K562 (cell line): Measurements from ENCODE around the gene RAD23B. TPM values are rescaled to one million over a fixed set of nuclear protein-coding genes. Genes with fewer than 3 reads are reported as not detected.

Source experiments
- ATAC-seq: fragments of 200-7000 bp; cut with Tn5 transposase; 3 replicates; pipeline ENCODE4 v1.9.1; 2020; ENCODE audit warnings: moderate library complexity
- BruUV-seq: library from RNA; stranded (reverse); fragments of 400-500 nt; replicated peaks from 2 replicates; lab custom pipeline; 2021; lab: Mats Ljungman, UMichigan
- CTCF ChIA-PET: fragments of 300-600 bp; formaldehyde crosslinking; extraction: SDS; loops from one replicate; lab custom pipeline; 2021; ENCODE audit warnings: low intra/inter-chr PET ratio; lab: Yijun Ruan, JAX
- POLR2A ChIA-PET: fragments of 300-600, 350-650 bp; sonication (Branson Sonifier 250); formaldehyde crosslinking; extraction: SDS; loops from one replicate; lab custom pipeline; 2021; ENCODE audit warnings: antibody characterized with exemption, inconsistent platforms; lab: Yijun Ruan, JAX
- DNase-seq, 4 experiments: peaks; one replicate each; pipeline versions ENCODE4 v3.0.0 to v3.0.0-alpha.2; 2011 to 2018; ENCODE audit warnings: low spot score in 3 of 4, mixed read lengths in 3 of 4; ENCODE audit errors: extremely low read depth in 1 of 4
- FAIRE-seq: peaks from 2 replicates; lab custom pipeline; 2011; peaks lifted over from hg19 to GRCh38; lab: Jason Lieb, UNC
- H2AFZ ChIP-seq: 2 replicates; pipeline ENCODE4 v1.6.0; 2011; ENCODE audit warnings: low read depth, low read length, control low read depth, inconsistent platforms
- H3K27ac ChIP-seq: fragments of 200-600 bp; 3 replicates; pipeline ENCODE4 v1.8.0; 2011; ENCODE audit warnings: low read depth, mild to moderate bottlenecking, control low read depth, inconsistent platforms, low read length, moderate library complexity, mixed read lengths; ENCODE audit errors: extremely low read depth
- H3K27me3 ChIP-seq, 2 experiments: fragments of 300-600 bp in 1 of 2; 2 replicates in 1 of 2; 3 replicates in 1 of 2; pipeline versions ENCODE4 v1.6.0 to v1.8.0; 2011; ENCODE audit warnings: inconsistent platforms in 2 of 2, low read length in 2 of 2, mild to moderate bottlenecking in 1 of 2, mixed read lengths in 1 of 2, moderate library complexity in 1 of 2; ENCODE audit not compliant: control insufficient read depth in 2 of 2, insufficient read depth in 2 of 2
- H3K36me3 ChIP-seq: fragments of 300-600 bp; 3 replicates; pipeline ENCODE4 v1.8.0; 2011; ENCODE audit warnings: mild to moderate bottlenecking, low read length, inconsistent platforms; ENCODE audit not compliant: control insufficient read depth, insufficient read depth
- H3K4me1 ChIP-seq, 2 experiments: fragments of 200-600 bp in 1 of 2; replicated peaks in 1 of 2; 2 replicates in 1 of 2; 3 replicates in 1 of 2; pipeline versions ENCODE4 v1.5.1 to v1.8.0; 2011; ENCODE audit warnings: inconsistent platforms in 2 of 2, low read length in 2 of 2, mild to moderate bottlenecking in 1 of 2, mixed read lengths in 1 of 2, moderate library complexity in 1 of 2; ENCODE audit not compliant: control insufficient read depth in 2 of 2, insufficient read depth in 2 of 2
- H3K4me2 ChIP-seq: 2 replicates; pipeline ENCODE4 v1.6.1; 2011; ENCODE audit warnings: low read length, control low read depth, inconsistent platforms, mixed read lengths; ENCODE audit not compliant: insufficient read depth
- H3K4me3 ChIP-seq: fragments of 200-600 bp; sonication (generic), shearing (Covaris generic); 2 replicates; pipeline ENCODE4 v1.5.1; 2016; ENCODE audit warnings: control low read depth, inconsistent platforms
- H3K79me2 ChIP-seq: fragments of 200-600 bp; 3 replicates; pipeline ENCODE4 v1.8.0; 2011; ENCODE audit warnings: low read length, inconsistent platforms; ENCODE audit not compliant: control insufficient read depth, insufficient read depth
- H3K9ac ChIP-seq, 2 experiments: 2 replicates each; pipeline versions ENCODE4 v1.6.0 to v1.6.1; 2011; ENCODE audit warnings: low read depth in 2 of 2, low read length in 2 of 2, control low read depth in 1 of 2, inconsistent platforms in 1 of 2, mild to moderate bottlenecking in 1 of 2, mixed read lengths in 1 of 2; ENCODE audit not compliant: insufficient read depth in 1 of 2
- H3K9me1 ChIP-seq: one replicate; pipeline ENCODE4 v1.6.0; 2011; ENCODE audit warnings: inconsistent platforms, mild to moderate bottlenecking, low read length, moderate library complexity; ENCODE audit not compliant: control insufficient read depth, insufficient read depth
- H3K9me3 ChIP-seq: replicated peaks from 2 replicates; pipeline ENCODE4 v1.5.1; 2011; ENCODE audit warnings: low read depth, low read length, inconsistent platforms; ENCODE audit not compliant: control insufficient read depth, insufficient read depth
- H4K20me1 ChIP-seq: replicated peaks from 2 replicates; pipeline ENCODE4 v1.6.1; 2011; ENCODE audit warnings: low read length, inconsistent platforms, mixed read lengths; ENCODE audit not compliant: control insufficient read depth, insufficient read depth
- ATF7 ChIP-seq: fragments of 450-650 bp; IDR thresholded peaks from 2 replicates; pipeline ENCODE4 v1.7.1; 2014; ENCODE audit warnings: mild to moderate bottlenecking, moderate library complexity
- BCOR ChIP-seq: fragments of 450-650 bp; IDR thresholded peaks from 2 replicates; pipeline ENCODE4 v1.6.1; 2016
- CREM ChIP-seq: IDR thresholded peaks from 2 replicates; pipeline ENCODE4 v1.6.1; 2014; ENCODE audit warnings: antibody characterized with exemption, low read depth
- DACH1 ChIP-seq: fragments of 450-650 bp; IDR thresholded peaks from 2 replicates; pipeline ENCODE4 v1.6.1; 2018; ENCODE audit not compliant: partially characterized antibody
- E2F6 ChIP-seq, 2 experiments: IDR thresholded peaks; 2 replicates each; pipeline ENCODE4 v1.6.1; 2011; ENCODE audit warnings: borderline replicate concordance in 1 of 2, control low read depth in 1 of 2, low read depth in 1 of 2, low read length in 1 of 2, mild to moderate bottlenecking in 1 of 2, mixed read lengths in 1 of 2, moderate library complexity in 1 of 2; ENCODE audit not compliant: insufficient read depth in 1 of 2, insufficient read length in 1 of 2, poor library complexity in 1 of 2, severe bottlenecking in 1 of 2; ENCODE audit errors: extremely low read depth in 1 of 2
- ESRRB ChIP-seq: fragments of 250-450 bp; sonication (Bioruptor Pico); IDR thresholded peaks from 2 replicates; pipeline ENCODE4 v1.5.0; 2020; ENCODE audit warnings: mild to moderate bottlenecking, moderate library complexity, borderline replicate concordance
- GTF2A2 ChIP-seq: IDR thresholded peaks from 2 replicates; pipeline ENCODE4 v1.6.1; 2016; ENCODE audit warnings: mild to moderate bottlenecking, missing genetic modification characterization, missing compliant biosample characterization
- NFIC ChIP-seq: fragments of 450-650 bp; IDR thresholded peaks from 2 replicates; pipeline ENCODE4 v1.6.1; 2017; ENCODE audit warnings: mild to moderate bottlenecking, inconsistent platforms
- POLR2AphosphoS2 ChIP-seq: IDR thresholded peaks from 2 replicates; pipeline ENCODE4 v1.6.1; 2012; ENCODE audit warnings: low read length, improper control_type of control experiment
- POLR2AphosphoS5 ChIP-seq: IDR thresholded peaks from 2 replicates; pipeline ENCODE4 v1.6.1; 2011; ENCODE audit warnings: mild to moderate bottlenecking, low read depth, low read length, moderate library complexity; ENCODE audit not compliant: control insufficient read depth, insufficient read depth
- POLR2H ChIP-seq: IDR thresholded peaks from 2 replicates; pipeline ENCODE4 v1.6.1; 2016; ENCODE audit warnings: missing genetic modification characterization, low read depth, mild to moderate bottlenecking, control low read depth, missing compliant biosample characterization, moderate library complexity
- PYGO2 ChIP-seq: fragments of 450-650 bp; IDR thresholded peaks from 2 replicates; pipeline ENCODE4 v1.6.1; 2016; ENCODE audit warnings: mild to moderate bottlenecking, missing genetic modification characterization, moderate library complexity, missing compliant biosample characterization
- RBM14 ChIP-seq: fragments of 200-400 bp; formaldehyde crosslinking; IDR thresholded peaks from 2 replicates; pipeline ENCODE4 v1.6.1; 2018; ENCODE audit warnings: low read depth, mild to moderate bottlenecking, low read length, moderate library complexity, borderline replicate concordance; ENCODE audit not compliant: insufficient read depth
- RBM22 ChIP-seq: fragments of 200-400 bp; formaldehyde crosslinking; IDR thresholded peaks from 2 replicates; pipeline ENCODE4 v1.6.1; 2018; ENCODE audit warnings: low read length, low read depth; ENCODE audit not compliant: poor library complexity, severe bottlenecking
- STAT5A ChIP-seq: IDR thresholded peaks from 2 replicates; pipeline ENCODE4 v1.6.1; 2012; ENCODE audit warnings: low read length, inconsistent platforms, borderline replicate concordance
- SUPT5H ChIP-seq: fragments of 450-650 bp; IDR thresholded peaks from 2 replicates; pipeline ENCODE4 v1.6.1; 2016
- XRCC4 ChIP-seq: IDR thresholded peaks from one replicate; pipeline ENCODE4 v1.6.1; 2011; ENCODE audit not compliant: insufficient read depth, insufficient read length; ENCODE audit errors: extremely low read depth
- ZKSCAN8 ChIP-seq: fragments of 200-800 bp; sonication (Bioruptor generic); IDR thresholded peaks from 2 replicates; pipeline ENCODE4 v1.6.1; 2016; ENCODE audit warnings: missing genetic modification characterization, missing compliant biosample characterization
- ZNF146 ChIP-seq: IDR thresholded peaks from one replicate; pipeline ENCODE4 v1.6.1; 2018; ENCODE audit warnings: missing compliant biosample characterization; ENCODE audit not compliant: unreplicated experiment
- ZNF24 ChIP-seq: fragments of 450-650 bp; IDR thresholded peaks from 2 replicates; pipeline ENCODE4 v1.6.1; 2016
- ZNF384 ChIP-seq: IDR thresholded peaks from 2 replicates; pipeline ENCODE4 v1.6.1; 2012; ENCODE audit warnings: low read depth, low read length, improper control_type of control experiment
- ZNF668 ChIP-seq: fragments of 250-450 bp; sonication (Bioruptor Pico); IDR thresholded peaks from 2 replicates; pipeline ENCODE4 v1.8.0; 2022; ENCODE audit warnings: mild to moderate bottlenecking, inconsistent platforms
- WGBS: fragments of 100-300 bp; shearing (Covaris generic); methylation state at CpG from one replicate; pipeline ENCODE4 v1.1.6; 2016; ENCODE audit warnings: low coverage, mixed read lengths; ENCODE audit not compliant: insufficient coverage; ENCODE audit errors: missing lambda C conversion rate; 5-methylcytosine and 5-hydroxymethylcytosine counted together
- in situ Hi-C: fragments of 300-500 bp; cut with MboI; formaldehyde crosslinking; loops from 4 replicates; pipeline ENCODE4 v1.15.0; 2018; ENCODE audit warnings: inconsistent platforms, mixed read lengths
- intact Hi-C: fragments of 100-400 bp; cut with micrococcal nuclease; formaldehyde crosslinking; loops from 2 replicates; pipeline ENCODE4 v1.14.2; 2022
- polyA plus RNA-seq, 8 experiments: library from polyadenylated mRNA; depleted of rRNA in 4 of 8; stranded (reverse) in 5 of 8; unstranded in 3 of 8; fragments of >200 nt; fragmentation: Nextera tagmentation in 2 of 8; fragmentation: Illumina TruSeq in 1 of 8; extraction: Ambion mirVana in 2 of 8; extraction: Trizol in 1 of 8; gene quantifications; 2 replicates each; pipeline versions ENCODE4 v1.2.1 to v1.2.3, GENCODE V29; 2011 to 2014; ENCODE audit warnings: inconsistent platforms in 1 of 8, missing spikeins in 1 of 8
- total RNA-seq, 7 experiments: library from RNA; depleted of rRNA in 6 of 7; stranded (reverse); fragments of >200 nt in 6 of 7; fragmentation: Illumina TruSeq in 2 of 7; extraction: Trizol in 2 of 7; gene quantifications; 2 replicates each; pipeline versions ENCODE4 v1.2.1 to v1.2.3, GENCODE V29; 2011 to 2021; ENCODE audit warnings: low replicate concordance in 1 of 7

RAD23B gene
- total and polyA plus RNA-seq, 9 of the 15 experiments (the other 6 are each of a cell fraction or from before 2014, with no cell fraction given), result 14.5 to 184 (median 114) TPM

- no peak for FAIRE-seq
- no peak for ATAC-seq
- Histone ChIP-seq H3K9me1 (no peaks in the 10 kb centered on the region), H3K4me3 (no peak overlapping the region)
- TF ChIP-seq GTF2A2 (tag) (no peak), RBM14 (no peak), STAT5A (no peak), RBM22 (no peak), XRCC4 (no peak), ZNF24 (no peak), POLR2AphosphoS2 (peak; percentile 62), ZKSCAN8 (CRISPR knock-in tag) (no peak), ATF7 (no peak), BCOR (no peak), DACH1 (no peak), SUPT5H (0 out of 2 replicates have a peak, but pooled peaks have one; percentile 27), POLR2H (tag) (no peak), E2F6 (IDR thresholded peaks at IDR 0.05; ENCODE audit: borderline replicate concordance in 1 of 2, extremely low read depth in 1 of 2, insufficient read depth in 1 of 2, insufficient read length in 1 of 2, low read depth in 1 of 2, low read length in 1 of 2, poor library complexity in 1 of 2, severe bottlenecking in 1 of 2) (no peak), ZNF384 (no peak), PYGO2 (no peak), NFIC (no peak), CREM (no peak), POLR2AphosphoS5 (peak; percentile 24; the same call in 1 of the 2 replicates), ZNF668 (CRISPR knock-in tag) (no peak), ZNF146 (CRISPR knock-in tag) (no peak), ESRRB (CRISPR knock-in tag) (no peak)
- TF ChIP-seq, all 486 proteins: peak for 3
- no peak overlapping the region for H3K27ac ChIP-seq
- H3K79me2 ChIP-seq, result no peaks in the 10 kb centered on the region
- CTCF ChIA-PET, result no interaction called here
- H3K4me2 ChIP-seq, result no peak overlapping the region
- no peak for DNase-seq
- POLR2A ChIA-PET, result interaction anchor here (0.6 to 1.7 kb wide), 6 partner anchors 9 to 131 kb away, joined by 3 to 5 read pairs (median 4); partner anchors contain the start of gene RAD23B
- no peaks in the 10 kb centered on the region for H3K27me3 ChIP-seq
- WGBS, result 90% methylated on average over 4 of the region's 4 CpGs
- in situ Hi-C loops (no loop called here), intact Hi-C loops (no loop called here)
- BruUV-seq, result no TSS peak
- no peak overlapping the region for H2AFZ ChIP-seq
- H3K9me3 ChIP-seq, result no peaks in the 10 kb centered on the region
- peaks cover 89% of the 10 kb centered on the region for H3K36me3 ChIP-seq
- H3K4me1 ChIP-seq, result no peaks in the 10 kb centered on the region
- no peaks in the 10 kb centered on the region; the same call in 1 of the 2 replicates for H4K20me1 ChIP-seq
- no peak overlapping the region for H3K9ac ChIP-seq
Measured at GRCh38 chr9:107334103-107334776, 51.2 kb downstream of the RAD23B start.
